ENCODE data around the gene PSORS1C2.

- TF ChIP-seq CTCF (IDR thresholded peaks at IDR 0.05) = no peak
- peak in 1 of 2 donors; percentile 1 for TF ChIP-seq POLR2AphosphoS5 (IDR thresholded peaks at IDR 0.05; ENCODE audit: insufficient read depth in 1 of 2, low read depth in 1 of 2)
- no peak for TF ChIP-seq POLR2A (IDR thresholded peaks at IDR 0.05)
These were observed 23.7 kb downstream of the PSORS1C2 start for GRCh38 chr6:31114970-31115849.

All from vagina (tissue), 2 donors.